HG03064 (cell line): ENCODE measurements around the gene SCP2.
A peak's percentile ranks its signal among the peaks of the same experiment; 100 is the strongest.
"Not testable (repeated sequence)": the region's sequence is repeated elsewhere in the genome, so short reads cannot be mapped to it uniquely, and the experiment has no call there.

Experiments
- ATAC-seq: cut with Tn5 transposase; IDR thresholded peaks from one replicate; pipeline ENCODE4 v1.9.1; 2021; ENCODE audit warnings: low read depth; ENCODE audit not compliant: unreplicated experiment

The SCP2 gene

DNA sequence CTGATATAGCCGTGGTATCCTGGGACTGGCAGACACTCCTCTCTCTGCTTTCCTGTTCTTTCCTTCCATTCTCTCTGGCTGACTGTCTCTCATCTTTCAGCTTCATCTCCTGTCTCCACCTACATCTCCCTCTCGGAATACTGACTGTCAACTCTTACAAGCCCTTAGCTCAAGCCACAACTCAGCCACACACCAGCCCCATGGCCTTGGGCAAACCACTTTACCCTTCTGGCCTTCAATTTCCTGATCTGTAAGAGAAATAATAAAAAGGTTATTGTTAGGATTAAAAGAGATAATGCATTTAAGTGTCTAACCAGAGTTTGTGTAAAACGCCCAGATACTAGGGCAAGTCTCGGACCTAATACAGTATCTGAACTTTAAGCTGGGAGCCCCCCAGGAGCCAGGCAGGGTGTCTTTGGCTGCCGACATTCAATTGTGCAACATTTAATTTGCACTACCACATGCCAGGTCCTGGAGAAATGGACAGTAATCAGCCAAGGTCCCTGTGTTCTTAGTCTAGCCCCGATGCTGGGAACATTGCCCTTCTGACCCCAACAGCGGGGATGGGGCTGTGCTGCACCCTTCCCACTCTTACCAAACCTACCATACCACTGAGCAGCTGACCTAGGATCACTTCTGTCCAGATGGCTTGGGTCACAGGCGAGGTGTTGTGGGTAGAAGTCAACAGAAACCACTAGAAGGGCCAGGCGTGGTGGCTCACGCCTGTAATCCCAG, 10.7 kb upstream of the SCP2 start:
- ATAC-seq: no peak

DNA sequence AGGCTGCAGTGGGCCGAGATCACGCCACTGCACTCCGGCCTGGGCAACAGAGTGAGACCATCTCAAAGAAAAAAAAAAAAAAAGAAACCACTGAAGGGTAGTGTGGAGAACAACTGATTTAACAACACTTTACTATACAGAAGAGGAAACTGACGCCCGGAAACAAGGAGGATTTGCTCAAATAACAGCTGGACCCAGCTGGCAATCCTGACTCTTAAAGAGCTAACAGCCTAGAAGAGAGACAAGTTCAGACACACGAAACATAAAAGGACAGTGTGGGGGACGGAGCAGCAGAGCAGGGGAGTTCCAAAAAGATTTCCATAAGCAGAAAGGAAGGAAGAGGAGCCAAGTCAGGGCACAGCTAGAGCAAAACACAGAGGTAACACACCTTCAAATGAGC, 9.9 kb upstream of the SCP2 start:
- ATAC-seq: no peak

DNA sequence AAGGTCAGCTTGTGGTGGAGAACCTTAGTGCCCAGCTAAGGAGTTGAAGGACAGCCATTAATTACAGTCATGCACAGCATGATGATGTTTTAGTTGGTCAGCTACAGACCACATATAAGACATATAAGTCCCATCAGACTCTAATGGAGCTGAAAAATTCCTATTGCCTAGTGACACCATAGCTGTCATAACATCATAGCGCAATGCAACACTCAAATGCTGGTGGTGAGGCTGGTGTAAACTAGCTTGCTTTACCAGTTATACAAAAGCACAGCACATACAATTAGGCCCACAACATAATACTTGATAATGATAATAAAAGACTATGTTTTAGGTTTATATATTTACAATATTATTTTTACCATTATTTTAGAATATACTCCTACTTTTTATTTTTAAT, 9.5 kb upstream of the SCP2 start:
- no peak for ATAC-seq

DNA sequence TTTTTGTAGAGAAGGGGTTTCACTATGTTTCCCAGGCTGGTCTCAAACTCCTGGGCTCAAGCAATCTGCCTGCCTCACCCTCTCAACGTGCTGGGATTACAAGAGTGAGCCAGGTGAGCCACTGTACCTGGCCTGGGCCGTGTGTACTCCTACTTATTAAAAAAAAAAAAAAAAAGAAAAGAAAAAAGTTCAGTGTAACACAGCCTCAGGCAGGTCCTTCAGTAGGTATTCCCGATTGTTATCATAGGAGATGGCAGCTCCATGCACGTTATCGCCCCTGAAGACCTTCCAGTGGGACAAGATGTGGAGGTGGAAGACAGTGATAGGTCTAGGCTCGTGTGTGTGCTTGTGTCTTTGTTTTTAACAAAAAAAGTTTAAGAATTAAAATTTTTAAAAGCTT, 8.9 kb upstream of the SCP2 start:
- no peak for ATAC-seq

DNA sequence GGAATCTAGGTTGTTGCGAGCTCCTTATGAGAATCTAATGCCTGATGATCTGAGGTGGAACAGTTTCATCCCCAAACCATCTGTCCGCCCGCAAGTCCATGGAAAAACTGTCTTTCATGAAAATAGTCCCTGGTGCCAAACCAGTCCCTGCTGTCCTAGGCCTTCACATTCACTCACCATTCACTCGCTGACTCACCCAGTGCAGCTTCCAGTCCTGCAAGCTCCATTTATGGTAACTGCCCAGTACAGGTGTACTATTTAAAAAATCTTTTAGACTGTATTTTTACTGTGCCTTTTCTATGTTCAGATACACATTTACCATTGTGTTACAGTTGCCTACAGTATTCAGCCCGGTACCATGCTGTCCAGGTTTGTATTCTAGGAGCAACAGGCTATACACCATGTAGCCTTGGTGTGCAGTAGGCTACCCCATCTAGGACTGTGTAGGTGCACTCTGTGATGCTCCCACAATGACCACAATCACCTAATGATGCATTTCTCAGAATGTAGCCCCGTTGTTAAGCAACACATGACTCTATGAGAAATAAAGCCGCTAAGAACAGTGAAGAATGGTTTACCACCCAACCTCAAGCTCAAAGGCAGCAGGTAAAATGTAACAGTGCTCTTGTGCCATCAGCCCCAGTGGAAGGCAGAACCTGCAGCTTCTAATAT, 7.9 kb upstream of the SCP2 start:
- ATAC-seq: no peak

DNA sequence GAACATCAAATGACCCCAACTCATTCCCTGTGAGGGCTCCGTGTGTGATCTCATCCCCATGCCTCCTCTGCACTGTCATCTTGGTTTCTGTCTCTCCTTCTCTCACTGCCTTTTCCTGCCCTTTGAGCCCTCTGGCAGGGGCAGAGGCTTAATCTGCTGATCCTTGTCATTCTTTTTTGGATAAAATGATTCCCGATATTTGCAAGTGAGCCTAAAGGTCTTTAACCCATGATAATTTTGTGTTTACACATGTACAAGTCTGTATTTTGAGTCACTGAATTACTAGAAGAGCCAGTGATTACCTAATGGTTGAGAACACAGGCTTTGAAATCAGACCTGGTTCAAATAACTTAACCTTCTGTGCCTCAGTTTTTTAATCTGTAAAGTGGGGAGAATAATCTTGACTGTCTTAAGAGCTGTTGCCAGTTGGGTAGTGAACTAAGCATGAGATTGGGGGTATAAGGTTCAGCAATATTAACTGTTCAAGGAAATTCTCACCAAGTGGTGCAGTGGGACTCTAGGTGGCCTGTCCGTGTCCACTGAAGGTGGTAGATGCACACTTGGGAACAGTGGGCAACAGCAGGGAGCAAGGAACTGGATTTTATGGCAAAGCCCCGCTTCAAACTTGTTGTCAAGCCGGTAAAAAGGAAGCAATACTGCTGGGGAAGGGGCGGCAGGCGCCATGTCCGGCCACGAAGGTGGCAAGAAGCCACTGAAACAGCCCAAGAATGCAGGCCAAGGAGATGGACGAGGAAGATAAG, 7.2 kb upstream of the SCP2 start:
- ATAC-seq: no peak

DNA sequence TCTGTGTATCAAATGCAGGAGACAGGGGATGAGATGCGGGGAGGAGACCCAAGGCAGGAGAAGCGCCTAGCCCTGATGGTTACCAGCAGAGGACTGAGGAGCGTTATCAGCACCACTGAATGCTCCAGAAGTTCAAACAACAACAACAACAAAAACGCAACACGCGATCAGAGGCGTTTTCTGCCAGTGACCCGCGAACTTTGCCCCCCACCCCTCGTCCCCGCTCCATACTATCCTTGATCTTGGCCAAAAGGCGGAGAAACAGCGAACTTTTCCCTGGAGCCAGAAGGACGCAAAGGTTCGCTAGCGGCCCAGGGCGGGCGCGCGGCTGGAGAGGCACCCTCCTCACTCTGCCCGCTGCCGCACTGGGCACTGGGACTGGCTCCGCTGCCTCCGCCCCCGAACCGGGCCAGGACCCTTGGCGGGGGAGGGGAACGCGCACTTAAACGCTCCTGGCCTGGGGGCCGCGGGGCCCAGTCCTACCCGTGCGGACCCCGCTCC, 6.2 kb upstream of the SCP2 start:
- no peak for ATAC-seq

DNA sequence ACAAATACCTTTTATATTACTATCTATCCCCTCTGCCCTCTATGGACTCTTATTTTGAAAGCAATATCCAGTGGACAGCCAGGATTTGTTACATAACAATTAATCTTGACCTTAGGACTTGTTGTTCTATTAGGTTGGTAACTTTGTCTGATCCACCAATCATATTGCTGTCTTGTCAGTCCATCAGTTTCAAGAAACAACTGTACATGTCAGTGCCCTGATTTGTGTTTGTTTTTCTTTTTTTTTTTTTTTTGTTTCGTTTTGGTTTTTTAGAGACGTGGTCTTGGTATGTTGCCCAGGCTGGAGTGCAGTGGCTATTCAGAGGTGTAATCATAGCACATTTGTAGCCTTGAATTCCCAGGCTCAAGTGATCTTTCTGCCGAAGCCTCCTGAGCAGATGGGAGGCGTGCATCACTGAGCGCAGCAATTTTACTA, 1.5 kb upstream of the SCP2 start:
- ATAC-seq: no peak

DNA sequence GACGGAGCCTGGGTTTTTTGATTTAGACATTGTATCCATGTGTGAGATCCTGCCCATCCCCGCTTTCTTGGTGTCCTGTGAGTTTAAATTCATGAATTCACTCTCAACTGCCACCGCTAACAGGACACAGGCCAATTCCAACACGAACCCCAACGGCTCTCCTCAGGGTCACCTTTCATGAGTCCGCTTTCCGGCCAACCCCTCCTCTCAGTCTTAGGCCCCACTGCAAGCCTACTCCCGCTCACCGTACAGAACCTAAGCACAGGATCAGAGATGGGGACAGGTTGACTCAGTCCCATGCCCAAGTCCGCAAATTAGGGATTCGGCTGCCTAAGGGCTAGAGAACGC, 238 bp upstream of the SCP2 start:
- peak; percentile 9 for ATAC-seq

DNA sequence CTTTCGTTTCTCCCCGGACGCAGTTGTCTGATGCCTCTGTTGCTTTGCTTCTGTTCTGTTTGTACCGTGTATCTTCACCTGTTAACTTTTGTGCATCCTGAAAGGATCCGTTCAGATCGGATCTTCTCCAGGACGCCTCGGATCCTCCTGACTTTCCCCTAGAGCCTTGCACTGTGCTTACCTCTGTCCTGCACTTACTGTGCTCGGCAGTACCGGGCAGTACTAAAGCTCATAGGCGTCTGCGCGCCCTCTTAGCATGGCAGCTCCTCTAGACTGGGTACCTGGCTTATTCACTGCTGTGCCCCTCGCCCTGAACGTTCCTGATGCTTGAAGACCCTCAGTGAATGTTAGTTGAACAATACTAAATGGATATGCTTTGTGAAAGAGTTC, 934 bp downstream of the SCP2 start:
- ATAC-seq: peak; percentile 19

DNA sequence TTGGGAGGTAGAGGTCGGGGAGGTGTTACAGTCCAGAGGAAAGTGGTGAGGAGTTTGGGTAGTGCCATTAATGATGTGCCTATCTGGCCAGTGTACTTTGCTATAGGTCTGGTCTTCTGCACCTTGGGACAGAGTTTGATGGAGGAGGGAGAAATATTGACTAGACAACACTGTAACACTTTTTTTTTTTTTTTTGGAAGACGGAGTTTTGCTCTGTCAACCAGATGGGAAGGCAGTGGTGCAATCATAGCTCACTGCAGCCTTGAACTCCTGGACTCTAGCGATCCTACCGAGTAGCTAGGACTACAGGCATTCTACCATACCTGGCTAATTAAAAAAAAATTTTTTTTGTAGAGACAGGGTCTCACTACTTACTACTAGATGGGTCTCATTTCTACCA, 1.9 kb downstream of the SCP2 start:
- ATAC-seq: no peak

DNA sequence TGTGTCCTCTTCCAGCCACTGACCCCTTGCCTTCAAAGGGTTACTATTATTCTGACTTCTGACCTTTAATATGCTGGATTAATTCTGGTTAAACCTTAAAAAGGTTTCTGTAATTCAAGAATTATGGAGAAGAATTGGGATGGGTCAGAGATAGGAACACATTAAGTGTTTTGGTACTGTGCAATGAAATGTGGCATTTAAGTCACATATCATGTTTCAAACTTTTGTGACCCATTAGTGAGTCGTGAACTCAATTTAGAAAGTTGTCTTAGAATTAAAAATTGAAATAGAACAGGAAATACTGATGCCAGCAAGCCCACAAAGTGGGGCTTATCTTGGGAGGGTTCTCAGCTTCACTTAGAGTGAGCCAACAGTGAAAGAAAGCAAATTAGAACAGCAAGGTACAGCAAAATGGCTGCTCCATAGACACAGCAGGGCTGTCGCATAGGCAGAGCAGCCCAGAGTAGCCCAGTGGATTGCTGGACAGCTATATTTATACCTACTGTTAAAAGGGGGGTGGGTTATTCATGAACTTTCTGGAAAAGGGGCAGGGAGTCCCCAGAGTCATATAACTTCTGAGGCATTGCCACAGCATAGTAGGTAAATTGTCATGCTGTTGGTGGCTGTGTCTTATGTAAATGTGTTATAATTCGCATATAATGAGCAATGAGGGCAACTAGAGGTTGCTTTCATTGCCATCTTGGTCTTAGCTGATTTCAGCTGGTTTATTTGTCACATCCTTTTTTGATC, 10.5 kb downstream of the SCP2 start:
- ATAC-seq: no peak

DNA sequence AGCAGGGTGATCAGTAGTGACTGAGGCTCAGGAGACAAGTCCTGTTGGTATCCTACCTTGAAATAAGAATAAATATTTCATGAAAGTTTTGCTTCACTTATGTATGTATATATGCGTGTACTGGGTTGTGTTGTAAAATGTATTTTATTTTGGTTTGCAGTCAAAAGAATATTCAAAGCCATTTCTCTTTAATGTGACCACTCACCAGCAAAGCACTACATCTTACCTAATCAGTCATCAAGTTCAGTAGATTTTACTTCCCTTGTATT, 11.0 kb downstream of the SCP2 start:
- no peak for ATAC-seq

DNA sequence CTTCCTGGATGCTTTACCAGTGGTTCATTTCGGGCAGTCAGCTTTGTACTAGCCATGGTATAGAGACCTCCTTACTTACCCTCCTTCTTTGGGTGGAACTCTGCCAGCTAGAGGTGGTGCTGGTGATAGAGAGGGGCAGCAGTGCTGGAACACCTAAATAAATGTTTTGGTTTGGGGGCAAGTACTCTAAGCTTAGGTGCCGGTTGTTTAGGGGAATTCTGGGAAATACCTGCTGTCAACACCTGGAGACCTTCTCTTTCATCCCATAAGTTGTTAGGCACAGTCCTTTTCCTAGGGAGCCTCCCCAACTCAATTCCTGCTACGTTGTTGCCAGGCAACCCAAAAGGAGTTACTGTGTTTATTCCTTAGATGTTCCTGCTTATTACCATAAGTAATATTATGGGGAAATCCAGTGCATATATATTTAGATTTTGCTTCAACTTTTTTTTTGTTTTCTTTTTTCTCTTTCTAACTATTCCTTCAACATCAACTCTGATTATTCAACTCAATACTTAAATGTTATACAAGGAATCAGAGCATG, 16.9 kb downstream of the SCP2 start:
- ATAC-seq: no peak

DNA sequence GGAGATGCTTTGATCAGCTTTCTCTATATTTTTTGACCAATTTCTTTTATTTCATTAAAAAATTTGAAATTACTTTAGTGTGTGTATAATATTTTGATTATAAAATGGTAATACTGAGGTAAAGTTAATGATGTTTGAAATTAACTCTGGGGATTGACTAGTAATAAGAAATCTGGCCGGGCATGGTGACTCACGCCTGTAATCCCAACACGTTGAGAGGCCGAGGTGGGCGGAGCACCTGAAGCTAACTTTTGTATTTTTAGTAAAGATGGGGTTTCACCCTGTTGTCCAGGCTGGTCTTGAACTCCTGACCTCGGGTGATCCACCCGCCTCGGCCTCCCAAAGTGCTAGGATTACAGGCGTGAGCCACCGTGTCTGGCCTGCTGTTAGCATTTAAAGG, 17.5 kb downstream of the SCP2 start:
- ATAC-seq: no peak

DNA sequence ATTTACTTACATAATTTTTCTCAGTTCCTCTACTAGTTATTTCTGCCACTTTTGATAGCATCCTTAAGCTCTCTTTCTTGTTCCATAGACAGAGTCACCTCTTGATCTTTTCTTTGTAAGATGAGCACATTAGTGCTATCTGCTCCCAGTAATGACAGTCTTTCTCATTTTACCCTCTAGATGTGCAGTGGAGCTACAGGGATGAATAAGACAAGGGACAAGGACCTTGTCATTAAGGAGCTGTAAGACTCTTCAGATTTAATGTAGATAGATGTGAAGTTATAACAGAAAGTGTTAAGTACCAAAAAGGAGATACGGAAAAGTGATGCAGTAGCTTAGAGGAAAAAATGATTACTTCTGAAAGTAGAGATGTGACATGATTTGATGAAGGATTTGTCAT, 20.4 kb downstream of the SCP2 start:
- ATAC-seq: no peak

DNA sequence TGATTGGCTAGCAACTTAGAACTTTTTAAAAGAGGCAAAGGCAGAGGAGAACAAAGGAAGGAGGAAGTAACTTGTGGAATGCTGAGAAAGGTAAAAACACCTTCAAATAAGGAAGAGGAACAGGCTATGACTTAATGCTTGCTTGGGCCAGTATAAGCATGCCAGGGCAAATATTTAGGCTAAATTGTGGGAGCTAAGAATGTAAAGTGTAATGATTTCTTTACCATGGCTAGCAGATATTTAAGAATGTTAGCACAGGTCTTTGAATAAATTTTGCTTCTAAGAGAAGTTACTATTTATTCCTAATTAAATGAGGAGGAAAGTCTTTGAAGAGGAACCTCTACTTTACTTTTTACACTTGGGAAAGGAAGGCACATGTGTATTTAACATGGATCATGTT, 22.5 kb downstream of the SCP2 start:
- not testable (repeated sequence) for ATAC-seq

DNA sequence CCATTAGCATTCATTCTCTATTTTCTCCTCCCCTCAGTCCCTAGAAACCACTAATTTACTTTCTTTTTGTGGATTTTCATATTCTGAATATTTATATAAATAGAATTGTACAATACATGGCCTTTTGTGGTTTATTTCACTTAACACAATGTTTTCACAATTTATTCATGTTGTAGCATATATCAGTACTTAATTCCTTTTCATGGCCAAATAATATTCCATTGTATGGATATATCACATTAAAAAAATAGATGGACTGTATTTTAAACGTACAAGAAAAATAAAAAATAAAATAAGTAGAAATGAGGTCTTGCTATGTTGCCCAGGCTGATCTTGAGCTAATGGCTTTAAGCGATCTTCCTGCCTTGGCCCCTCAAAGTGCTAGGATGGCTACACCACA, 25.0 kb downstream of the SCP2 start:
- ATAC-seq: no peak

DNA sequence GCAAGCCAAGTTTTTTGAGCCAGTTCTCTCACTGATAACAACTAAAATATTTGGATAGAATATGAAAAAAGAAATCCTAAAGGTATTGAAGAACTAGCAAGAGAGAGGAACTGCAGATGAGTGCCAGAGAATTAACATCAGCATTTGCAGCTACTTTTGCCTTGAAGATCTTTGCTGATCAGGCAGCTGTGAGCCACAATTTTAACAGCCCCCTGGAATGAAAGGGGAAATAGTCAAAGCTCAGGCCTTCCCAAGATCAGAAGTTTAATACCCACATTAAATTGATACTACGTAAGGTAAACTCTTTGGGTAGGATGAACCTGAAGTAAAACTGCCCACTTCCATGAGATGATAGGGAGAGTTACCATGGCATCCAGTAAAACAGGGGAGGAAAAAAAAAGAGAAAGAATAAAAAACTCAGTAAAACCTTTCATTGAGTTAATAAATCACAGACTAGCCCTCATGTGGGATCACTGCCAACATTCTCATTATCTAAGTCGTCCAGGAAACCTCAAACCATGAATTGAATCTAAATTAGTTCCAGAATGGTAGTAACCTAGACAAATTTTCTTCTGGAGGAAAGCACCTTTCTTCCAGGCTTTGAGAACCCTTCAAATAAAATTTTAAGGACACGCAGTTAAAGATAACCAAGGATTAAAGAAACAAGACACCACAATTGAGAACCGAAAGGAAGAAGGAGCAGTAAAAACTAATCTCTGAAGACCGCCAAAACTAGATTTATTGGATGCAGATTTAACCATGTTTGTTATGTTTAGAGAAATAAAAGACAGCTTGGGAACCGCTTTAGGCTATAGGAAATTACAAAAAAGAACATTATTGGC, 28.3 kb downstream of the SCP2 start:
- ATAC-seq: no peak

DNA sequence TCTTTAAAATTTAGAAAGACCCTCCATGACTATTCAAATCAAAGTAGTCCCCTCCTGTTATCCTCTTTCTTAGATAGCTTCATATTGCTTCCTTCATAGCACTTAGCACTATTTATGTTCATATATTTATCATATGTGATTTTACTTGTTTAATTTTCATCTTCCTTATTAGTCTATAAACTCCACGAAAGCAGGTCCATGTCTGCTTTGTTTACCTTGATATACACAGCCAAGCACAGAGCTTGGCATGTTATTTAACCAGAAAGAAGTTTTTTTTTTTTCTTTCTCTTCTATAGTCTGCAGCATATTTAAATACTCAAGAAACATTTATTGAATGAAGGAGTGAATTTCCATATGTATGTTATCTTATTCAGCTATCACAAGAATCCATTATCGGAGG, 36.0 kb downstream of the SCP2 start:
- ATAC-seq: no peak
